DMS 273 treated with DMSO at 0.1 percent for 48 hours (cell line): ENCODE measurements around the gene ZDHHC13.

Source experiments
- DNase-seq: peaks from one replicate; lab custom pipeline; 2025; lab: John Stamatoyannopoulos, UW

Gene ZDHHC13

GRCh38 chr11:19208959-19209546, 92.1 kb downstream of the ZDHHC13 start:
- no peak for DNase-seq

GRCh38 chr11:19209617-19210370, 92.8 kb downstream of the ZDHHC13 start:
- DNase-seq: no peak

GRCh38 chr11:19216021-19216420, 99.1 kb downstream of the ZDHHC13 start:
- DNase-seq: no peak

- DNase-seq: no peak
Observed at GRCh38 chr11:19216709-19217374, 99.9 kb downstream of the ZDHHC13 start.

- no peak for DNase-seq
Observed at GRCh38 chr11:19218216-19218615, 101.2 kb downstream of the ZDHHC13 start.

- no peak for DNase-seq
Observed at GRCh38 chr11:19218786-19219460, 102.0 kb downstream of the ZDHHC13 start.

GRCh38 chr11:19220903-19221724, 104.1 kb downstream of the ZDHHC13 start:
- no peak for DNase-seq

GRCh38 chr11:19225123-19225522, 108.2 kb downstream of the ZDHHC13 start:
- no peak for DNase-seq

- DNase-seq: no peak
Observed at GRCh38 chr11:19225581-19225980, 108.6 kb downstream of the ZDHHC13 start.
